Mesothelial cell of epicardium (in vitro differentiated cells): ENCODE results near the gene FGF12. TPM values are rescaled to one million over a fixed set of nuclear protein-coding genes. Genes with fewer than 3 reads are reported as not detected.
A peak's percentile ranks its signal among the peaks of the same experiment; 100 is the strongest.

Source experiments
- DNase-seq, 2 experiments: peaks; one replicate each; pipeline ENCODE4 v3.0.0; 2021; ENCODE audit warnings: low spot score in 2 of 2; ENCODE audit not compliant: unreplicated experiment in 2 of 2
- H3K27ac Mint-ChIP-seq: 2 replicates; pipeline ENCODE4 v1.8.0; 2021; ENCODE audit warnings: mixed read lengths
- H3K27me3 Mint-ChIP-seq: 2 replicates; pipeline ENCODE4 v1.8.0; 2021; ENCODE audit warnings: low read depth, mixed read lengths
- H3K36me3 Mint-ChIP-seq: 2 replicates; pipeline ENCODE4 v1.8.0; 2021; ENCODE audit warnings: mixed read lengths
- H3K4me1 Mint-ChIP-seq: 2 replicates; pipeline ENCODE4 v1.8.0; 2021; ENCODE audit warnings: mixed read lengths
- H3K4me3 Mint-ChIP-seq: 2 replicates; pipeline ENCODE4 v1.8.0; 2021; ENCODE audit warnings: mild to moderate bottlenecking, moderate library complexity, mixed read lengths
- H3K9me3 Mint-ChIP-seq: 2 replicates; pipeline ENCODE4 v1.8.0; 2021; ENCODE audit warnings: mixed read lengths
- total RNA-seq: library from RNA; stranded (reverse); gene quantifications from 3 replicates; pipeline ENCODE4 v1.2.1, GENCODE V29; 2021
- TF ChIP-seq, protein P1 (sequence below): fragments of 200-600 bp; sonication (generic); IDR thresholded peaks from one replicate; pipeline ENCODE4 v1.5.0; 2021; ENCODE audit warnings: antibody characterized with exemption; ENCODE audit not compliant: unreplicated experiment

The FGF12 gene
- total RNA-seq, 1 donor from 2014 or later, result 1.0 TPM

DNA sequence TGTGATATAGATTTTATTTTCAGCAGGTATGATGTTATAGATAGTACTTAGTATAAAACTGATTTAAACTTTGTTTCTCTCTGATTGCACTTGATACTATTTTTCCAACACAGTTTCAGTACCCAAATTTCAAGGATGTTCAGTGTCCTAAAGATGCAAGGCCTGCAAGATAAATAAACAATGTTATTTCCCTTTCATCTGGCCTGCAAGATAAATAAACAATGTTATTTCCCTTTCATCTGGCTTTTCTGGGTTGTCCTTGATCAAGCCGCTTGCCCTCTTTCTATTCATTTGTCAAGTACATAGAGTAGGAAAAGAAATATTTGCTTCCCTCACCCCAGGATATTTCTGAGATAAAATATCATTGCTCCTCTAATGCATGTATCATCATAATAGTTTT, 571.0 kb downstream of the FGF12 start:
- Mint-ChIP-seq H3K4me3 (no peak overlapping the region), H3K27me3 (peaks cover 9% of the 10 kb centered on the region), H3K4me1 (no peaks in the 10 kb centered on the region), H3K27ac (no peak overlapping the region), H3K36me3 (no peaks in the 10 kb centered on the region), H3K9me3 (no peaks in the 10 kb centered on the region)
- TF ChIP-seq, protein P1, sequence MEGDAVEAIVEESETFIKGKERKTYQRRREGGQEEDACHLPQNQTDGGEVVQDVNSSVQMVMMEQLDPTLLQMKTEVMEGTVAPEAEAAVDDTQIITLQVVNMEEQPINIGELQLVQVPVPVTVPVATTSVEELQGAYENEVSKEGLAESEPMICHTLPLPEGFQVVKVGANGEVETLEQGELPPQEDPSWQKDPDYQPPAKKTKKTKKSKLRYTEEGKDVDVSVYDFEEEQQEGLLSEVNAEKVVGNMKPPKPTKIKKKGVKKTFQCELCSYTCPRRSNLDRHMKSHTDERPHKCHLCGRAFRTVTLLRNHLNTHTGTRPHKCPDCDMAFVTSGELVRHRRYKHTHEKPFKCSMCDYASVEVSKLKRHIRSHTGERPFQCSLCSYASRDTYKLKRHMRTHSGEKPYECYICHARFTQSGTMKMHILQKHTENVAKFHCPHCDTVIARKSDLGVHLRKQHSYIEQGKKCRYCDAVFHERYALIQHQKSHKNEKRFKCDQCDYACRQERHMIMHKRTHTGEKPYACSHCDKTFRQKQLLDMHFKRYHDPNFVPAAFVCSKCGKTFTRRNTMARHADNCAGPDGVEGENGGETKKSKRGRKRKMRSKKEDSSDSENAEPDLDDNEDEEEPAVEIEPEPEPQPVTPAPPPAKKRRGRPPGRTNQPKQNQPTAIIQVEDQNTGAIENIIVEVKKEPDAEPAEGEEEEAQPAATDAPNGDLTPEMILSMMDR, result no peak
- DNase-seq, result no peak

DNA sequence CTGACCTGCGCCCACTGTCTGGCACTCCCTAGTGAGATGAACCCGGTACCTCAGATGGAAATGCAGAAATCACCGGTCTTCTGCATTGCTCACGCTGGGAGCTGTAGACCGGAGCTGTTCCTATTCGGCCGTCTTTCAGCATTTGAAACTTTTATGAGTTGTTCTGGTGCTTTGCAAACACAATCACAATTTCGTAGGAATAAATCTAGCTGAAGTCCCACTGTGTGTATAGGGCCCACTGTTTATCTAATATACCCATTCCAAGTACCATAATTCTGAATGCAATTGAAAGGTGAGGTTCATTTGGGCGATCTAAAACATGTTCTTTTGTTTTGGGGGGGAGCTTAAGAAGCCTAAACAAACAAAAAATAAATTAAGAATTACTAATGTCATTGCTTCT, 572.1 kb downstream of the FGF12 start:
- TF ChIP-seq, protein P1, result no peak
- H3K9me3 Mint-ChIP-seq, result no peaks in the 10 kb centered on the region
- H3K27me3 Mint-ChIP-seq, result peaks cover 9% of the 10 kb centered on the region
- no peaks in the 10 kb centered on the region for H3K36me3 Mint-ChIP-seq
- H3K4me3 Mint-ChIP-seq, result peak overlapping the region; percentile 69
- DNase-seq, result no peak
- no peaks in the 10 kb centered on the region for H3K4me1 Mint-ChIP-seq
- H3K27ac Mint-ChIP-seq, result peak overlapping the region; percentile 16

DNA sequence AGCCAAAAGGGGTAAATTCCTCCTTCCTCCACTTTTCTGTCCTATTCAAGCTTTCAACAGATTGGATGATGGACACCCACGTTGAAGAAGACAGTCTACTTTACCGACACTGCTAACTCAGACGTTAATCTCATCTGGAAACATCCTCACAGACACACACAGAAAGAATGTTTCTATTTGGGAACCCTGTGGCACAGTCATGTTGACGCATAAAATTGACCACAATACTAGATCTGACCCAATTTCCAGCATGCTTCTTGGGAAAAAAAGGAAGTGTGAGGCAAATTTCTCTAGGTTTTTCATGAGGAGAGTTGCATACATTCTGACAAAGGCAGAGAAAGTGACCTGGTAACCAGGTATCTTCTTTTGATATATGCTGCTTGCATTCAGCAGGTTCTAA, 594.1 kb downstream of the FGF12 start:
- Mint-ChIP-seq H3K4me3 (no peak overlapping the region), H3K4me1 (no peaks in the 10 kb centered on the region)

DNA sequence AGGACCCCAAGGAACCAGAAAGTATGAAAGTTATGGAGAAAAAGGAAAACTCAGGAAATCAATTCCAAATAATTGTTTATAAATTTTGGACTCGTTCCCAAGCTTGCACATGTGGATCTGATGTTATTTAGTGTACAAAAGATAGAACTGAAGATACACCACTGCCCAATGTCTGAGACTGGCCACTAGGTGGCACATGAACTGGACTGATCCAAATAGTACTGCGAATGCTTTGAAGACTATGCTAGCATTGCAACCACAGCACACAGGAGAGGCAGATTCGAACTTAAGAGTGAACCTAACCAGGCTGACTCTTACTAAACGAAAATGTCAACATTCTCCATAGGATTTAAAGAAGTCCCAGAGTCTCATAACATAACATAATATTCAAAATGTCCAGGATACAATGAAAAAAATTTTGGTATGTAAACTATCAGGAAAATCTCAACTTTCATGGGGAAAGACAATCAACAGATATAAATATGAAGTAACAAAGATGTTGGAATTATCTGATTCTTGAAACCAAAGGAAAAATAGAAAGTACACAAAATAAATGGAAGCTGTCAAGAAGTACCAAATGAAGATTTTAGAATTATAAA, 596.7 kb downstream of the FGF12 start:
- Mint-ChIP-seq H3K36me3 (no peaks in the 10 kb centered on the region), H3K4me1 (no peaks in the 10 kb centered on the region), H3K27me3 (no peaks in the 10 kb centered on the region), H3K4me3 (no peak overlapping the region), H3K27ac (no peak overlapping the region), H3K9me3 (peaks cover 23% of the 10 kb centered on the region)
- no peak for DNase-seq
- TF ChIP-seq, protein P1, result peak; percentile 55

More for the DNA sequence above, 594.1 kb downstream of the FGF12 start:
- no peak overlapping the region for H3K27ac Mint-ChIP-seq
- DNase-seq, result no peak
- peaks cover 29% of the 10 kb centered on the region for H3K9me3 Mint-ChIP-seq
- TF ChIP-seq, protein P1, result no peak
- no peaks in the 10 kb centered on the region for H3K27me3 Mint-ChIP-seq
- no peaks in the 10 kb centered on the region for H3K36me3 Mint-ChIP-seq

DNA sequence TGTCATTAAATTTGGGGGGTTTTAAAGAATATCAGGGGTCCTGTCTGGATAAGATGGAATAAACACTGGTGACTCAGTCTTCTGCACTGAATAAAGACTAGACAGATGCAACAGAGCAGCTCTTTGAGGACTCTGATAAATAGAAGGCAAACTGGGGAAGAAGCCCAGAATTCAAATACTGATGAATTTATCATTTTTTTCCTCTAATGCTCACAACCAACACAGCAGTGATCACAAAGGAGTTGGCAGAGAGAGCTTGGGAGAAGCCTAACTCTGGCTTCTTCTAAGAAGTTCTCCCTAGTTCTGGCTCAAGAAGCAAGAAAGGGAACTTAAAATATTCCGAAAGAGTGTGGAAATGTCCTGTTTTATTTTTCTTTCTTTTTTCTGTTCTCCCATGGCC, 597.8 kb downstream of the FGF12 start:
- Mint-ChIP-seq H3K36me3 (no peaks in the 10 kb centered on the region), H3K27me3 (no peaks in the 10 kb centered on the region), H3K9me3 (peaks cover 23% of the 10 kb centered on the region), H3K27ac (no peak overlapping the region), H3K4me3 (no peak overlapping the region), H3K4me1 (no peaks in the 10 kb centered on the region)
- DNase-seq, result no peak
- TF ChIP-seq, protein P1, result no peak

DNA sequence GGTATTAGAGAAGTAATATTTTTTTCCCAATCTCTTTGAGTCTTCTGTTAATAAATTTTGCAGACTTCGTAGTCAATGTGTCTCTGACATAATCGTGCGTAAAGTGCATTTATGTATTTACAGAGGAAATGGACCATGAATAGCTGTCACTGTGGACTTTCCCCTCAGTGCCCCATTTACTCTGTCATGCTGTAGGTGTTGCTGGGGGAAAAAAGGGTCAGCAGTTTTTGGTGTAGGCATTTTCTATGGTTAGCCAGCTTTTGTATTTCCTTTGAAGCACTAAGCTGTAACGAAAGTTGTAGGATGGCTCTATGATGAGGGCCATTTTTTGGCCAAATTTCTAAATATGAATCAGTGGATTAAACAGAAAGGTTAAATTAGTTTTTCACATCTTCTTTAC, 598.4 kb downstream of the FGF12 start:
- no peak for DNase-seq
- Mint-ChIP-seq H3K27me3 (no peaks in the 10 kb centered on the region), H3K4me1 (no peaks in the 10 kb centered on the region), H3K27ac (no peak overlapping the region), H3K36me3 (no peaks in the 10 kb centered on the region), H3K4me3 (no peak overlapping the region), H3K9me3 (peaks cover 23% of the 10 kb centered on the region)
- TF ChIP-seq, protein P1, result no peak
